Stimulated activated effector memory CD8-positive, alpha-beta T cell treated with anti-CD3 and anti-CD28 coated beads, Interleukin-12 subunit alpha, Interleukin-12 subunit beta, amount 100 ng/mL, for 72 hours (primary cell): ENCODE measurements around the gene MAMDC2.

Source experiments
- ATAC-seq: fragments of 150-1000 bp; cut with Tn5 transposase; 2 replicates; pipeline ENCODE4 v1.10.0; 2021
- DNase-seq, 2 donors: peaks; one replicate each; pipeline ENCODE4 v3.0.0; 2021 to 2022; ENCODE audit warnings: low spot score in 2 of 2
- H3K27ac Mint-ChIP-seq: one replicate; pipeline ENCODE4 v1.8.0; 2022; ENCODE audit warnings: mild to moderate bottlenecking, mixed read lengths
- H3K36me3 Mint-ChIP-seq: one replicate; pipeline ENCODE4 v1.8.0; 2022; ENCODE audit warnings: mild to moderate bottlenecking, mixed read lengths
- H3K4me1 Mint-ChIP-seq: one replicate; pipeline ENCODE4 v1.8.0; 2022; ENCODE audit warnings: mixed read lengths
- H3K4me3 Mint-ChIP-seq: one replicate; pipeline ENCODE4 v1.8.0; 2022; ENCODE audit warnings: mild to moderate bottlenecking, mixed read lengths
- H3K9me3 Mint-ChIP-seq: one replicate; pipeline ENCODE4 v1.8.0; 2022; ENCODE audit warnings: mixed read lengths

The MAMDC2 gene

GRCh38 chr9:70257991-70258691, 214.5 kb downstream of the MAMDC2 start:
- ATAC-seq (peak; percentile 71), DNase-seq (no peak)
- Mint-ChIP-seq H3K9me3 (no peaks in the 10 kb centered on the region), H3K27ac (peak overlapping the region; percentile 92), H3K4me1 (peaks cover 52% of the 10 kb centered on the region), H3K4me3 (peak overlapping the region; percentile 80), H3K36me3 (peaks cover 45% of the 10 kb centered on the region)

- peaks cover 52% of the 10 kb centered on the region for H3K4me1 Mint-ChIP-seq
- peaks cover 53% of the 10 kb centered on the region for H3K36me3 Mint-ChIP-seq
- no peaks in the 10 kb centered on the region for H3K9me3 Mint-ChIP-seq
- peak within 1 kb of the TSS; percentile 92 for H3K27ac Mint-ChIP-seq
- DNase-seq = peak; percentile 87 to 92
- ATAC-seq = peak; percentile 92
- H3K4me3 Mint-ChIP-seq = peak within 1 kb of the TSS; percentile 80
Observed at GRCh38 chr9:70258692-70259511, 215.3 kb downstream of the MAMDC2 start, which contains the start of gene SMC5. Gene SMC5 (plus strand): TSS chr9:70258978. CDS start chr9:70259079, 101 bp downstream.

- ATAC-seq (no peak), DNase-seq (no peak)
- Mint-ChIP-seq H3K9me3 (no peaks in the 10 kb centered on the region), H3K4me1 (peaks cover 52% of the 10 kb centered on the region), H3K36me3 (peaks cover 58% of the 10 kb centered on the region), H3K27ac (peak overlapping the region; percentile 92), H3K4me3 (peak overlapping the region; percentile 80)
Observed at GRCh38 chr9:70259512-70259802, 215.8 kb downstream of the MAMDC2 start.

GRCh38 chr9:70260007-70260443, 216.4 kb downstream of the MAMDC2 start:
- Mint-ChIP-seq H3K4me1 (peaks cover 57% of the 10 kb centered on the region), H3K27ac (peak overlapping the region; percentile 92), H3K36me3 (peaks cover 64% of the 10 kb centered on the region), H3K4me3 (peak overlapping the region; percentile 80), H3K9me3 (no peaks in the 10 kb centered on the region)
- no peak for DNase-seq
- ATAC-seq = no peak

- Mint-ChIP-seq H3K9me3 (no peaks in the 10 kb centered on the region), H3K4me3 (peak overlapping the region; percentile 80), H3K36me3 (peaks cover 70% of the 10 kb centered on the region), H3K27ac (peak overlapping the region; percentile 92), H3K4me1 (peaks cover 57% of the 10 kb centered on the region)
- ATAC-seq (no peak), DNase-seq (no peak)
Observed at GRCh38 chr9:70260606-70261005, 217.0 kb downstream of the MAMDC2 start.

GRCh38 chr9:70261131-70261870, 217.7 kb downstream of the MAMDC2 start:
- ATAC-seq (no peak), DNase-seq (no peak)
- Mint-ChIP-seq H3K4me3 (peak overlapping the region; percentile 80), H3K36me3 (peaks cover 77% of the 10 kb centered on the region), H3K9me3 (no peaks in the 10 kb centered on the region), H3K27ac (peak overlapping the region; percentile 5), H3K4me1 (peaks cover 57% of the 10 kb centered on the region)

GRCh38 chr9:70262366-70262765, 218.7 kb downstream of the MAMDC2 start:
- Mint-ChIP-seq H3K9me3 (no peaks in the 10 kb centered on the region), H3K27ac (peak overlapping the region; percentile 5), H3K4me3 (peak overlapping the region; percentile 80), H3K4me1 (peaks cover 55% of the 10 kb centered on the region), H3K36me3 (peaks cover 87% of the 10 kb centered on the region)
- ATAC-seq = peak; percentile 33
- DNase-seq = no peak

GRCh38 chr9:70262948-70263347, 219.3 kb downstream of the MAMDC2 start:
- Mint-ChIP-seq H3K4me1 (peaks cover 49% of the 10 kb centered on the region), H3K4me3 (peak overlapping the region; percentile 80), H3K27ac (no peak overlapping the region), H3K36me3 (peaks cover 92% of the 10 kb centered on the region), H3K9me3 (no peaks in the 10 kb centered on the region)
- ATAC-seq = no peak
- no peak for DNase-seq

- H3K36me3 Mint-ChIP-seq = peaks cover 92% of the 10 kb centered on the region
- no peak overlapping the region for H3K4me3 Mint-ChIP-seq
- H3K4me1 Mint-ChIP-seq = peaks cover 44% of the 10 kb centered on the region
- H3K9me3 Mint-ChIP-seq = no peaks in the 10 kb centered on the region
- ATAC-seq (no peak), DNase-seq (no peak)
- H3K27ac Mint-ChIP-seq = no peak overlapping the region
Observed at GRCh38 chr9:70263421-70263820, 219.8 kb downstream of the MAMDC2 start.
